ENCODE measurements around the gene MAP3K4. TPM values are rescaled to one million over a fixed set of nuclear protein-coding genes. Genes with fewer than 3 reads are reported as not detected.

MAP3K4 gene
- total and polyA plus RNA-seq, 2 of the 4 experiments (the other 2 are of a cell fraction), result 11.5 to 20.4 TPM

DNA sequence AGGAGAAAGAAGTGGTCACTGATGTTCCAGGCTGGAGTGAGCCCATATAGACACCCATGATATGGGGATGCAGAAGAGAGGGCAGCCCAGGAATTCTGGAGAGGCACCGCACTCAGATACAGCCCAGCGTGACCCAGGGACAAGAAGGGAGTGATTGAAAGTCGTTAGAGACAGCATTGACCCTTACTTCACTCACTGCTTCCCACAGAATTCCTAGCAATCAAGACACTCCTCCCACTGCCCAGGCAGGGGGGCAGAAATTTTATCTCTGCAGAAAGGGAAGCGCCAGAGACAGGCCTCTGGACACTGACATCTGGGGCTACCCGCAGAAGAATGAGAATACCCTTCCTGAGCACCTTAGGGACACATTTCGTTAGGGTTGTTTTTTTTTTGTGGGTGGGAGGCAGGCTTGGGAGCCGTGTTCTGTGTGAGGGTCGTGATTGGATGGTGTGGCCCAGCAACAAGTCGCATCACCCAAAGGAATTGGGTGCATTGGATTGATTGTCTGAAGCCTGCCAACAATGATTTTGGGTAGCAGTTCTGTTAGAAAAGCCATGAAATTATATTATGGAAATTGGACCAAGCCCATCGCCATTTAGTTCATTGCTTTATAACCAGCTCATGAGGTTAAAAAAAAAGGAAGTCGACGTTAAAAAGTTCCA is 45.9 kb upstream of the MAP3K4 start:
- Histone ChIP-seq H3K79me1 (ENCODE audit: low read depth in 1 of 2, low read length in 2 of 2) (no peaks in the 10 kb centered on the region), H4K20me1 (ENCODE audit: insufficient read depth, low read length) (no peaks in the 10 kb centered on the region), H4K91ac (ENCODE audit: insufficient read depth, low read depth, low read length) (no peak overlapping the region), H4K8ac (ENCODE audit: low read depth in 2 of 2, low read length in 2 of 2) (no peak overlapping the region), H2BK5ac (ENCODE audit: low read depth, low read length, poor library complexity, severe bottlenecking) (no peak overlapping the region), H3K4me3 (ENCODE audit: insufficient read depth, low read depth, low read length) (no peak overlapping the region), H2BK15ac (ENCODE audit: low read depth, low read length) (no peak overlapping the region), H2AK5ac (ENCODE audit: low read depth, low read length) (no peak overlapping the region), H3K36me3 (ENCODE audit: control insufficient read depth, insufficient read depth, low read length) (no peaks in the 10 kb centered on the region), H2BK20ac (ENCODE audit: low read depth, low read length) (no peak overlapping the region), H3K27me3 (ENCODE audit: control insufficient read depth, insufficient read depth, low read length) (no peaks in the 10 kb centered on the region), H4K5ac (ENCODE audit: low read depth, low read length) (no peak overlapping the region), H3K23ac (ENCODE audit: low read depth, low read length) (no peak overlapping the region), H3K4ac (ENCODE audit: low read depth, low read length) (no peak overlapping the region), H3K4me1 (ENCODE audit: control insufficient read depth, insufficient read depth, low read length) (peaks cover 4% of the 10 kb centered on the region; the same call in 1 of the 2 replicates), H3K4me2 (ENCODE audit: low read depth, low read length) (no peak overlapping the region), H3K27ac (ENCODE audit: insufficient read depth, low read length) (no peak overlapping the region), H2BK120ac (ENCODE audit: low read depth, low read length) (no peak overlapping the region), H3K9me3 (ENCODE audit: control insufficient read depth, insufficient read depth, low read length) (no peaks in the 10 kb centered on the region), H2AK9ac (replicated peaks; ENCODE audit: low read depth, low read length, poor library complexity) (no peak overlapping the region), H3K9ac (ENCODE audit: low read depth, low read length) (no peak overlapping the region), H2AFZ (replicated peaks; ENCODE audit: low read length, poor library complexity) (no peak overlapping the region), H3K9me1 (ENCODE audit: insufficient read depth, low read length) (no peaks in the 10 kb centered on the region), H3K18ac (ENCODE audit: low read depth, low read length) (no peak overlapping the region), H3K56ac (ENCODE audit: extremely low read depth, insufficient read depth, low read length) (no peak overlapping the region), H3K14ac (replicated peaks; ENCODE audit: low read depth, low read length) (no peak overlapping the region)
- POLR2A ChIA-PET (ENCODE audit: unreplicated experiment), result no interaction called here
- no TSS peak for BruUV-seq (replicated peaks)
- no CpG with 5 or more reads among the region's 12 CpGs for WGBS, 2 experiments (ENCODE audit: extremely low coverage in 2 of 2, insufficient read length in 1 of 2)
- dilution Hi-C loops (cut with HindIII; ENCODE audit: low sequenced_read_pairs, unreplicated experiment) (no loop called here), intact Hi-C loops (cut with micrococcal nuclease) (no loop called here), in situ Hi-C loops (cut with MboI; ENCODE audit: low sequenced_read_pairs) (no loop called here)
- no peak for ATAC-seq (ENCODE audit: low read depth)
- TF ChIP-seq POLR2A (IDR thresholded peaks at IDR 0.05; ENCODE audit: low read depth, low read length), result no peak
- TF ChIP-seq CEBPB (IDR thresholded peaks at IDR 0.05; ENCODE audit: low read depth, low read length), result no peak
- no peak for TF ChIP-seq CHD1 (IDR thresholded peaks at IDR 0.05; ENCODE audit: low read depth, low read length)
- no peak for TF ChIP-seq RCOR1 (IDR thresholded peaks at IDR 0.05; ENCODE audit: insufficient replicate concordance, low read length)
- TF ChIP-seq RFX5 (IDR thresholded peaks at IDR 0.05; ENCODE audit: low read depth, low read length), result peak; percentile 77
- no peak for TF ChIP-seq NFE2L2 (IDR thresholded peaks at IDR 0.05; ENCODE audit: low read depth, low read length)
- TF ChIP-seq, protein P1, sequence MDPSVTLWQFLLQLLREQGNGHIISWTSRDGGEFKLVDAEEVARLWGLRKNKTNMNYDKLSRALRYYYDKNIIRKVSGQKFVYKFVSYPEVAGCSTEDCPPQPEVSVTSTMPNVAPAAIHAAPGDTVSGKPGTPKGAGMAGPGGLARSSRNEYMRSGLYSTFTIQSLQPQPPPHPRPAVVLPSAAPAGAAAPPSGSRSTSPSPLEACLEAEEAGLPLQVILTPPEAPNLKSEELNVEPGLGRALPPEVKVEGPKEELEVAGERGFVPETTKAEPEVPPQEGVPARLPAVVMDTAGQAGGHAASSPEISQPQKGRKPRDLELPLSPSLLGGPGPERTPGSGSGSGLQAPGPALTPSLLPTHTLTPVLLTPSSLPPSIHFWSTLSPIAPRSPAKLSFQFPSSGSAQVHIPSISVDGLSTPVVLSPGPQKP (IDR thresholded peaks at IDR 0.05; ENCODE audit: borderline replicate concordance, low read depth, low read length), result no peak
- DNase-seq, result no peak
- CTCF ChIA-PET, result no interaction called here
